ENCODE results near the gene PEX10.

The PEX10 gene

DNA sequence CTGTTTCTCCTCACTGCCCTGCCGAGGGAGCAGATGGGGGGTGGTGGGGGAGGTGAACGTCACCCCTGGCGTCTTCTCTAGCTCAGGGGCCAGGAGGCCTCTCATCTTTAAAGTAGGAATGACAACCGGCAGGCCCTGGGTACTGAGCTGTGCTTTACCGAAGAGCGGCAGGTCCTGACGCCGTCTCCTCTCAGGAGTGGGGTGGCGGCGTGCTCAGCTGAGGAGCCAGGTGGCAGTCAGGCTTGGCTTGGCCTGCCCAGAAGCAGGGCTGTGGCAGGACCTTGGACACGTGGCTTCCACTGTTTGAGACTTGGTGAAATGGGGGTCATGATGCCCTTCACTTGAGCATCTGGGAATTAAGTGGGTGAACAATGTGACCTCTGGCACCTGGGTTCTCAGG lies 17.6 kb downstream of the PEX10 start:
- Histone ChIP-seq H3K4me3 (replicated peaks; ENCODE audit: low read depth, low read length) (no peak overlapping the region), H3K27me3 (replicated peaks; ENCODE audit: control insufficient read depth, insufficient read depth, low read length) (no peaks in the 10 kb centered on the region), H3K36me3 (ENCODE audit: control insufficient read depth, insufficient read depth, low read length) (peaks cover 30% of the 10 kb centered on the region)
- DNase-seq (ENCODE audit: extremely low read depth, insufficient read length) = no peak
- TF ChIP-seq, protein P1, sequence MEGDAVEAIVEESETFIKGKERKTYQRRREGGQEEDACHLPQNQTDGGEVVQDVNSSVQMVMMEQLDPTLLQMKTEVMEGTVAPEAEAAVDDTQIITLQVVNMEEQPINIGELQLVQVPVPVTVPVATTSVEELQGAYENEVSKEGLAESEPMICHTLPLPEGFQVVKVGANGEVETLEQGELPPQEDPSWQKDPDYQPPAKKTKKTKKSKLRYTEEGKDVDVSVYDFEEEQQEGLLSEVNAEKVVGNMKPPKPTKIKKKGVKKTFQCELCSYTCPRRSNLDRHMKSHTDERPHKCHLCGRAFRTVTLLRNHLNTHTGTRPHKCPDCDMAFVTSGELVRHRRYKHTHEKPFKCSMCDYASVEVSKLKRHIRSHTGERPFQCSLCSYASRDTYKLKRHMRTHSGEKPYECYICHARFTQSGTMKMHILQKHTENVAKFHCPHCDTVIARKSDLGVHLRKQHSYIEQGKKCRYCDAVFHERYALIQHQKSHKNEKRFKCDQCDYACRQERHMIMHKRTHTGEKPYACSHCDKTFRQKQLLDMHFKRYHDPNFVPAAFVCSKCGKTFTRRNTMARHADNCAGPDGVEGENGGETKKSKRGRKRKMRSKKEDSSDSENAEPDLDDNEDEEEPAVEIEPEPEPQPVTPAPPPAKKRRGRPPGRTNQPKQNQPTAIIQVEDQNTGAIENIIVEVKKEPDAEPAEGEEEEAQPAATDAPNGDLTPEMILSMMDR (IDR thresholded peaks at IDR 0.05; ENCODE audit: insufficient read depth, low read length, poor library complexity, severe bottlenecking) = no peak

DNA sequence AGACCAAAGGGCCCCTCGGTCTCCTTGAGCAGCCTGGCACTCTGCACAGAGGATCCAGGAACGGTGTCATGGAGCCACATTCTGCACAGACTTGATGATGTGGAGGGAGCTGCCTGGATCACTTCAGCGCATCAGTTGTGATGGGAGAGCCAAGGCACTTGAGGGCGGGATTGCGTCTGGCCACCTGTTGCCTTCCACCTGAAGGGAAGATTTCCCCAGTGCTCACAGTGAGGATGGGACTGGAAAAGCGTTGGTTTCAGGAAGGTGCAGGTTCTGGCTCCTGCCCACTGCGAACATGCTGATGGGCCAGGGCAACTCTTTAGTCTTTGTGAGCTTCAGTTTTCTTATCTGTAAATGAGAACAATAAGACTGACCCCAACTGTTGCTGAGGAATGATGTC lies 18.1 kb downstream of the PEX10 start:
- no peak for DNase-seq (ENCODE audit: extremely low read depth, insufficient read length)
- Histone ChIP-seq H3K27me3 (replicated peaks; ENCODE audit: control insufficient read depth, insufficient read depth, low read length) (no peaks in the 10 kb centered on the region), H3K36me3 (ENCODE audit: control insufficient read depth, insufficient read depth, low read length) (peaks cover 27% of the 10 kb centered on the region), H3K4me3 (replicated peaks; ENCODE audit: low read depth, low read length) (no peak overlapping the region)
- TF ChIP-seq, protein P1 (IDR thresholded peaks at IDR 0.05; ENCODE audit: insufficient read depth, low read length, poor library complexity, severe bottlenecking) = no peak

DNA sequence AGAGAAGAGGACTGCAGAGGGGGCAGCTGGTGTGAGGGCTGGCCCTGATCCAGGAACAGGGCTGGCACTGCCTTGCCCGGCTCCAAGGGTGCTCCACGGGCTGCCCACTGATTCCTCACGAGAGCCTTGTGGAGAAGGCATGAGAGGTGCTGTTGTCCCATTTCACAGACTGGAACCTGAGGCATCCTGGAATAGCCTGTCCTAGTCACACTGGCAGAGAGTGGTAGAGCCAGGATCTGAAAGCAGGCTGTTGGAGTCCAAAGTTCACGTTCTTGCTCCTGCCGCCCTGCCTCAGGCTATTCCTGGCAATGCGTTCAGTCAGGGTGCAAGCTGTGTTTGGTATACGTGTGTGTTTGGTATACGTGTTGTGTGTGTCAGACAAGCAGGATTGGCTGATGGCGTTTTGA lies 18.9 kb downstream of the PEX10 start:
- H3K36me3 ChIP-seq (ENCODE audit: control insufficient read depth, insufficient read depth, low read length) = peaks cover 26% of the 10 kb centered on the region
- no peak overlapping the region for H3K4me3 ChIP-seq (replicated peaks; ENCODE audit: low read depth, low read length)
- no peaks in the 10 kb centered on the region for H3K27me3 ChIP-seq (replicated peaks; ENCODE audit: control insufficient read depth, insufficient read depth, low read length)
- TF ChIP-seq, protein P1 (IDR thresholded peaks at IDR 0.05; ENCODE audit: insufficient read depth, low read length, poor library complexity, severe bottlenecking) = no peak
- DNase-seq (ENCODE audit: extremely low read depth, insufficient read length) = no peak

DNA sequence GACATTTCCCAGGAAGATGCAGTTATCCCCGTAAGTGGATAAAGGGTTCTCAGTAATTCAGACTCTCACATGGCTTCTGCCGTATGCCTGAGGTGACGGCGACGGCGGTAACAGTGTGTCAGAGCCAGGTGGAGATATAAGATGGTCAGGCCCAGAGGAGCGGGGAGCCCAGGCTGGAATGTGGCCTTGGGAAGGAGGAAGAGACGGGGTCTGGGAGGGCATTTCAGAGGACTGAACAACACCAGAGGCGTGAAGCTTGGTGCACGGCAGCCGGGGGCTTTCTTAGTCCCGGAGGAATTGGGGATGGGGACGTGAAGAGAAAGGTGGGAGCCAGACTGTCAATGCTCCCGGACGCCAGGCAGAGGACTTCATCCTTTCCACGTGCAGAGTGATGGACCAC lies 19.7 kb downstream of the PEX10 start:
- H3K36me3 ChIP-seq (ENCODE audit: control insufficient read depth, insufficient read depth, low read length) = peaks cover 22% of the 10 kb centered on the region
- DNase-seq (ENCODE audit: extremely low read depth, insufficient read length) = no peak
- peak overlapping the region; percentile 70 for H3K4me3 ChIP-seq (replicated peaks; ENCODE audit: low read depth, low read length)
- no peaks in the 10 kb centered on the region for H3K27me3 ChIP-seq (replicated peaks; ENCODE audit: control insufficient read depth, insufficient read depth, low read length)
- TF ChIP-seq, protein P1 (IDR thresholded peaks at IDR 0.05; ENCODE audit: insufficient read depth, low read length, poor library complexity, severe bottlenecking) = no peak

DNA sequence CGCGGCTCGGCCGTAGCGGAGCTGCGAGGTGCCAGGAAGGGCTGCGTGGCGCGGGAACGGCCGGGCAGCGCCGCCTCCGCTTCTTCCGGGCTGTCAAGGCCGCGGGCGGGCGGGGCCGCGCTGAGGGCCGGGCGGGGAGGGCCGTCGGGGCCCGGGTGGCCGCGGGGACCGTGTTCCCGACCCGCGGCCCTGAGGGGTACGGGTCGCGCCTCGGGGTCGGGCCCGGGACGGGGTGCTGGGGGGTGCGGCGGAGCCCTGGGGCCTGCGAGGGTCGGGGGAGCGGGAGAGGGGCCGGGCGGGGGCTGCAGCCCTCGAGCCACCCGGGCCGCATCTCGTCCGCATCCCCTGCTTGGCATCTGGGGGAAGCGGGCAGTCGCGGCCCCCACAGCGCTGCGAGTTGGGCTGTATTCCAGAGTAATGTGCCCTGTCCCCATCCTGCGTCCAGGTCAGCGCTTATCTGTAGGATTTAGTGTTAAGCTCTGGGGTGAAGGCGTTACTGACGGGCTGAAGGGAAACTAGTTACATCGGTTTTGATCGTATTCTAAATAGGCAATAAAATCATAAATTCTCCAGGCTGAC lies 20.3 kb downstream of the PEX10 start:
- no peak for DNase-seq (ENCODE audit: extremely low read depth, insufficient read length)
- Histone ChIP-seq H3K36me3 (ENCODE audit: control insufficient read depth, insufficient read depth, low read length) (peaks cover 16% of the 10 kb centered on the region), H3K4me3 (replicated peaks; ENCODE audit: low read depth, low read length) (peak overlapping the region; percentile 70), H3K27me3 (replicated peaks; ENCODE audit: control insufficient read depth, insufficient read depth, low read length) (no peaks in the 10 kb centered on the region)
- TF ChIP-seq, protein P1 (IDR thresholded peaks at IDR 0.05; ENCODE audit: insufficient read depth, low read length, poor library complexity, severe bottlenecking) = no peak

Data from GM06990 (cell line).